Calu3 (cell line): ENCODE results near the gene SUFU. TPM values are rescaled to one million over a fixed set of nuclear protein-coding genes. Genes with fewer than 3 reads are reported as not detected.

Experiments
- BruUV-seq: library from RNA; stranded (reverse); fragments of 400-500 nt; replicated peaks from 2 replicates; lab custom pipeline; 2021; lab: Mats Ljungman, UMichigan
- CTCF ChIA-PET: fragments of 300-600 bp; sonication (Branson Sonifier 250); formaldehyde crosslinking; loops from one replicate; lab custom pipeline; 2022; ENCODE audit warnings: antibody characterized with exemption; lab: Charles Lee
- DNase-seq: peaks from one replicate; pipeline ENCODE4 v3.0.0; 2022
- H3K27ac Mint-ChIP-seq: one replicate; pipeline ENCODE4 v1.8.0; 2022; ENCODE audit warnings: mixed read lengths; ENCODE audit not compliant: unreplicated experiment
- H3K27me3 Mint-ChIP-seq: one replicate; pipeline ENCODE4 v1.8.0; 2022; ENCODE audit warnings: mixed read lengths; ENCODE audit not compliant: unreplicated experiment
- H3K36me3 Mint-ChIP-seq: one replicate; pipeline ENCODE4 v1.8.0; 2022; ENCODE audit warnings: mild to moderate bottlenecking, moderate library complexity, mixed read lengths; ENCODE audit not compliant: insufficient read depth, unreplicated experiment
- H3K4me1 Mint-ChIP-seq: one replicate; pipeline ENCODE4 v1.8.0; 2022; ENCODE audit warnings: mild to moderate bottlenecking, low read depth, mixed read lengths; ENCODE audit not compliant: unreplicated experiment
- H3K4me3 Mint-ChIP-seq: one replicate; pipeline ENCODE4 v1.8.0; 2022; ENCODE audit warnings: mild to moderate bottlenecking, low read depth, moderate library complexity, mixed read lengths; ENCODE audit not compliant: unreplicated experiment
- H3K9me3 Mint-ChIP-seq: one replicate; pipeline ENCODE4 v1.8.0; 2022; ENCODE audit warnings: low read depth, mixed read lengths; ENCODE audit not compliant: unreplicated experiment
- intact Hi-C: fragments of 100-400 bp; cut with micrococcal nuclease; formaldehyde crosslinking; loops from one replicate; pipeline ENCODE4 v1.10.0; 2022; ENCODE audit not compliant: unreplicated experiment
- total RNA-seq: library from RNA; stranded (reverse); gene quantifications from 2 replicates; pipeline ENCODE4 v1.2.3, GENCODE V29; 2022
- TF ChIP-seq, protein P1 (sequence below): fragments of 200-600 bp; IDR thresholded peaks from one replicate; pipeline ENCODE4 v1.8.0; 2022; ENCODE audit warnings: antibody characterized with exemption; ENCODE audit not compliant: unreplicated experiment

Gene SUFU
- total RNA-seq, 1 experiment from 2014 or later = 7.0 TPM

DNA sequence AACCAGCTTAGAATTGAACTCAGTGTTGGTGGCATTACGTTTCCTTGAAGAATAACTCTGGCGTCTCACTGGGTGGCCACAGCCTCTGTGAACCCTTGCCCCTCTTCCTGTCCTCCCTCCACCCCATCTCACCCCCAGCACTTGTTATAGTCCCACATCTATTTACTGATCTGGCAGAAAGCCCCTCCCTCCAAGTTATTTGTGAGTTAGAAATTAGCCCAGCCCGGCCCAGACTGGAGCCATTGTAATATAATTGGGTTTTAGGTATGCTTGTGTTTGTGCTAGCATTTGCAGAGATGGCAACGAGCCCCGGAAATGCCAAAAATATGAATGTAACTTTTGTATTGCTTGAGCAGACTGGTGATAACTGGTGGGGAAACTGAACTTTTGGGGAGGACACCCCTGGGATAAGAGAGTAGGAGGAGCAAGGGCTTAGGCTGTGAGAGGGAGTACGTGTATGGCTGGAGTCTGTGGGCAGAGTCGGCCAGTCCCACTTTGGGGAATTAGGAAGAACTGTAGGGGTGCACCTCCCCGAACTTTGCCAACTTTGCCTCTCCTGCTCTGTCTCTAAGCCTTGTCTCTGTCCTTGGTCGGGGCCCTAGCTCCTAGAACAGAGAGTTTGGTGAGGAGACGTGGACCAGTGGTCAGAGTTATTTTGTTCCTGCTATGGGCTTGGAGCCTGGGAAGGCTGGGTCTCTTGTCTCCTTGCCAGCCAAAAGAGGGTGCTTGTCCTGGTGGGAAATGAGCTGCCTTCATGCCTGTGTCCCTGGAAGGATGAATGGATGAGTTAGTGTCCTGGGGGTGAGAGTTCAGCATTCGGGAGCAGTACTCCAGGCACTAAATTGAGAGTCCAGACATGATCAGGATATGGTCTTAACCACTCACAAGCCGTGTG lies 121.2 kb downstream of the SUFU start:
- no peaks in the 10 kb centered on the region for H3K27me3 Mint-ChIP-seq

DNA sequence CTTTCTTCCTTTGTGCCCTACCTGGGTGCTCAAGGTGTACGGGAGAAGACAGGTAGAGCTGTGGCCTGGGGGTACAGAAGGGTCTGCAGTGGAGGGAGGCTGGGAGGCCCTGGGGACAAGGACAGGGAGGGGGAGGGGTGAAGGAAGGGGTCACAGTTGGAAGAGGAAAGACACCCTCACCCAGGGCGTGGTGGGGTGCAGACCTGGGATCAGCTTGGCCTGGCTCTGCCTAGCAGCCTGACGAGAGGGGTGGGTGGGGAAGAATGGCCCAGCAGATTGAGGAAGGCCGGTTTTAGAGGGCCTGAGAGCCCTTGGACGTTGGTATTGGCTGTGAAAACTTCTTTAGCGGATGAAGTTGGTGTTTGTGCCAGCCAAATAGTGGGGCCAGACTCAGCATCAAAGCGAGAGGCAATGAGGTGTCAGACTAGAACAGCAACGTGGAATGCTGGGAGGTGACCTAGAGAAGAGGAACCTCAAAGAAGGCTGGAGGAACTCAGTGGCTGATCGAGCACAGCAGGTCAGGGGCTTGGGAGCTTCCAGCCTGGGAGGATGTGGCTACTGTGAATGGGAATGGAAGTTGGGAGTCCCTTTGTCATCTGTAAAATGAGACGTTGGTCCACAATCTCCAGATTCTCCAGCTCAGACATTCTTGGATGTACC lies 122.4 kb downstream of the SUFU start:
- DNase-seq = no peak
- Mint-ChIP-seq H3K27ac (no peak overlapping the region), H3K27me3 (no peaks in the 10 kb centered on the region), H3K36me3 (peaks cover 11% of the 10 kb centered on the region), H3K4me3 (no peak overlapping the region), H3K9me3 (no peaks in the 10 kb centered on the region), H3K4me1 (peaks cover 53% of the 10 kb centered on the region)
- TF ChIP-seq, protein P1, sequence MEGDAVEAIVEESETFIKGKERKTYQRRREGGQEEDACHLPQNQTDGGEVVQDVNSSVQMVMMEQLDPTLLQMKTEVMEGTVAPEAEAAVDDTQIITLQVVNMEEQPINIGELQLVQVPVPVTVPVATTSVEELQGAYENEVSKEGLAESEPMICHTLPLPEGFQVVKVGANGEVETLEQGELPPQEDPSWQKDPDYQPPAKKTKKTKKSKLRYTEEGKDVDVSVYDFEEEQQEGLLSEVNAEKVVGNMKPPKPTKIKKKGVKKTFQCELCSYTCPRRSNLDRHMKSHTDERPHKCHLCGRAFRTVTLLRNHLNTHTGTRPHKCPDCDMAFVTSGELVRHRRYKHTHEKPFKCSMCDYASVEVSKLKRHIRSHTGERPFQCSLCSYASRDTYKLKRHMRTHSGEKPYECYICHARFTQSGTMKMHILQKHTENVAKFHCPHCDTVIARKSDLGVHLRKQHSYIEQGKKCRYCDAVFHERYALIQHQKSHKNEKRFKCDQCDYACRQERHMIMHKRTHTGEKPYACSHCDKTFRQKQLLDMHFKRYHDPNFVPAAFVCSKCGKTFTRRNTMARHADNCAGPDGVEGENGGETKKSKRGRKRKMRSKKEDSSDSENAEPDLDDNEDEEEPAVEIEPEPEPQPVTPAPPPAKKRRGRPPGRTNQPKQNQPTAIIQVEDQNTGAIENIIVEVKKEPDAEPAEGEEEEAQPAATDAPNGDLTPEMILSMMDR = no peak
- intact Hi-C loops = no loop called here
- CTCF ChIA-PET = interaction anchor here (1.4 kb wide), 1 partner anchor 20 kb away, joined by 3 read pairs; no protein-coding TSS in a partner anchor
- no TSS peak for BruUV-seq

More for the DNA sequence above, 121.2 kb downstream of the SUFU start:
- intact Hi-C loops = no loop called here
- no peak overlapping the region for H3K27ac Mint-ChIP-seq
- TF ChIP-seq, protein P1 = no peak
- peaks cover 7% of the 10 kb centered on the region for H3K36me3 Mint-ChIP-seq
- DNase-seq = no peak
- no peak overlapping the region for H3K4me3 Mint-ChIP-seq
- BruUV-seq = no TSS peak
- CTCF ChIA-PET = interaction anchor here (1.0 kb wide), 1 partner anchor 13 kb away, joined by 3 read pairs; no protein-coding TSS in a partner anchor
- peaks cover 42% of the 10 kb centered on the region for H3K4me1 Mint-ChIP-seq
- H3K9me3 Mint-ChIP-seq = no peaks in the 10 kb centered on the region

DNA sequence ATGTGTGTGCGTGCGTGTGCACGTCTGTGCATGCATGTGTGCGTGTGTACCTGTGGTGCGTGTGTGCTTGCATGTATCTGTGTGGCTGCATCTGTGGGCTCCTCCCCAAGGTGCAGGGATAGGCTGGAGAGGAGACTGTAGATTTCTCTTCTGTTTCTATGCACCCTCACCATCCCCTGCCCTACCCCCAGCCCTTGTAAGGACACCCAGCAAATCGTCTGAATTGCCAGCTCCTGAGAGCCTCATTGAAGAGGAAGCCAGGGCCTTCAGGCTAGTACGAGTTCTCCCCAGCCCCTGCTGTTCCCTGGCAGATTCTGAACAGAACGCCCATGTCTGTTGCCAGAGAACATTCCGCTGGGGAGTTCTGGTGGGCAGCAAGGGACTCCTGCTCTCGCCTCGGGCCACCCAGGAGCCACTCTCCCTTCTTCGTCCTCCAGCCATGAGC lies 123.5 kb downstream of the SUFU start:
- Mint-ChIP-seq H3K4me1 (peaks cover 59% of the 10 kb centered on the region), H3K36me3 (peaks cover 13% of the 10 kb centered on the region), H3K4me3 (no peak overlapping the region), H3K27ac (no peak overlapping the region), H3K27me3 (no peaks in the 10 kb centered on the region), H3K9me3 (no peaks in the 10 kb centered on the region)
- intact Hi-C loops = no loop called here
- no peak for DNase-seq
- BruUV-seq = no TSS peak
- TF ChIP-seq, protein P1 = no peak
- CTCF ChIA-PET = interaction anchor here (0.5 to 1.4 kb wide), 3 partner anchors 18 to 23 kb away, joined by 3 to 9 read pairs (median 4); no protein-coding TSS in a partner anchor

DNA sequence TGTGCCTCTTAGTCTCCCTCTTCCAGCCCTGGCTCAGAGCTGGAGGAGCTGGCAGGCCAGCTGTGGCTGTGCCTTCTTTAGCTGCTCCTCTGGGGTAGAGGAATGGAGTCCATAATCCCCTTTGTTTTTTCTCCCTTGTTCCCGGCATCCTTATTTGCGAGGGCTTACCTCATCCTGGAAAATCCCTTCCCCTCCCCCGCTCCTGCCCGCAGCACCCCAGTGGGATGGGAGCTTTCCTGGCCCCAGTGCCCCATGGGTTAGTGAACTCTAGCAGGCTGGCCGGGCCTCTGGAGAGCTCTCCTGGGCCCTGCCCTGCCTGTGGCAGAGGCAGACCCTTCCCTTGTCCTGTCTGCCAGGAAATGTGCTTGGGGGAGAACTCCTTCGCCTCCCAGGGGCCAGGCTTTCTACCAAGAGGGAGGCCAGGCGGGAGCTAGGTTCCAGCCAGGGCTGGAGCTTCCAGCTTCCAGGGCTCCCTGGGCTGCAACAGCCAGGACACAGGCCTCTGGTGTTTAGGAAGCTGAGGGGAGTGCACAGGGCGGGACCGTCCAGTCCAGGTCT lies 124.0 kb downstream of the SUFU start:
- no TSS peak for BruUV-seq
- peaks cover 13% of the 10 kb centered on the region for H3K36me3 Mint-ChIP-seq
- DNase-seq = peak; percentile 45
- H3K4me3 Mint-ChIP-seq = no peak overlapping the region
- intact Hi-C loops = no loop called here
- TF ChIP-seq, protein P1 = no peak
- no peak overlapping the region for H3K27ac Mint-ChIP-seq
- no peaks in the 10 kb centered on the region for H3K9me3 Mint-ChIP-seq
- CTCF ChIA-PET = interaction anchor here (0.5 to 2.3 kb wide), 2 partner anchors 17 to 18 kb away, joined by 4 to 7 read pairs; no protein-coding TSS in a partner anchor
- H3K27me3 Mint-ChIP-seq = no peaks in the 10 kb centered on the region
- peaks cover 64% of the 10 kb centered on the region for H3K4me1 Mint-ChIP-seq
